Mucosa of rectum (tissue), 2 donors: ENCODE measurements around the gene FAM20C.
"Not testable (repeated sequence)": the region's sequence is repeated elsewhere in the genome, so short reads cannot be mapped to it uniquely, and the experiment has no call there.

Experiments used
- H3K27ac ChIP-seq, 2 donors: one replicate each; pipeline ENCODE4 v1.7.0; 2013; ENCODE audit warnings: inconsistent platforms in 2 of 2, low read depth in 2 of 2, low read length in 2 of 2
- H3K27me3 ChIP-seq, 2 donors: one replicate each; pipeline ENCODE4 v1.7.0; 2013; ENCODE audit warnings: low read length in 2 of 2; ENCODE audit not compliant: control insufficient read depth in 2 of 2, insufficient read depth in 2 of 2
- H3K36me3 ChIP-seq, 2 donors: one replicate each; pipeline ENCODE4 v1.7.0; 2013; ENCODE audit warnings: low read length in 2 of 2; ENCODE audit not compliant: control insufficient read depth in 2 of 2, insufficient read depth in 2 of 2
- H3K4me1 ChIP-seq, 2 donors: one replicate each; pipeline ENCODE4 v1.7.0; 2013; ENCODE audit warnings: low read length in 2 of 2, mild to moderate bottlenecking in 1 of 2; ENCODE audit not compliant: control insufficient read depth in 2 of 2, insufficient read depth in 2 of 2
- H3K4me3 ChIP-seq, 2 donors: one replicate each; pipeline ENCODE4 v1.7.0; 2013; ENCODE audit warnings: low read length in 2 of 2
- H3K9ac ChIP-seq, 2 donors: one replicate each; pipeline ENCODE4 v1.7.0; 2013; ENCODE audit warnings: low read length in 2 of 2, low read depth in 1 of 2, mild to moderate bottlenecking in 1 of 2
- H3K9me3 ChIP-seq, 2 donors: one replicate each; pipeline ENCODE4 v1.7.0; 2013; ENCODE audit warnings: low read length in 2 of 2; ENCODE audit not compliant: control insufficient read depth in 2 of 2
- donor health status: healthy.
- donor health status: Normal muscosa, but diverticular disease.

FAM20C gene

DNA sequence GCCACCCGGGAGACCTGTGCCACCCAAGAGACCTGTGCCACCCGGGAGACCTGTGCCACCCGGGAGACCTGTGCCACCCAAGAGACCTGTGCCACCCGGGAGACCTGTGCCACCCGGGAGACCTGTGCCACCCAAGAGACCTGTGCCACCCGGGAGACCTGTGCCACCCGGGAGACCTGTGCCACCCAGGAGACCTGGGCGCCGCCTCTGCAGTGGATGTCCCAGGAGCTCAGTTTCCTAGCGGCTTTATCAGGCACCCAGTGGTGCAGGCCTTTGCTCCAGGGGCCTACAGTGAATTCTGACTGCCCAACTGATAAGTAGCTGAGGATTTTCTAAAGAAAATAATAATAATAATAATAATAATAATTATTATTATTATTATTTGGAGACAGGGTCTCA is 51.2 kb downstream of the FAM20C start:
- H3K9me3 ChIP-seq, H3K9ac ChIP-seq, H3K4me3 ChIP-seq, H3K4me1 ChIP-seq, H3K27me3 ChIP-seq, H3K36me3 ChIP-seq, H3K27ac ChIP-seq: not testable (repeated sequence)

DNA sequence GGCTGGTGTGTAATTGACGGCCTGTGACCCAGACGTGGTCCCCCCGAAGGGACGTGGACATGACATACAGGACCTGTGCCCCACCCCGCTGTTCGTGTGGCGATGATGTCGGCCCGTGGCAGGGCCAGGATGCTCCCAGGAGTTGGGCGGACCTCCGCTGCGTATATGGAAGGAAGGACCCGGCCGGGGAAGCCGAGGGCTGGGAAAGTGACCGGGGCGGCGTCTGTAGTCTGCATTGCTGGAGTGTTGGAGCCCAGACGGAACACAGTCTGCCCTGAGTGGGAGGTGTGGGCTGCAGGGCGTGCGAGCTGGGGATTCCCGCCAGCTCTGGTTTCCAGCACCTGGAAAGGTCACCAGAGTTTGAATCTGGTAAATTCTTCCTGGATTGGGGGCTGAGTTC is 52.6 kb downstream of the FAM20C start:
- peaks cover 0 to 2% of the 10 kb centered on the region in 2 donors for H3K36me3 ChIP-seq
- no peak overlapping the region for H3K27ac ChIP-seq
- H3K9ac ChIP-seq = no peak overlapping the region

GRCh38 chr7:245574-246295 is 53.4 kb downstream of the FAM20C start:
- Histone ChIP-seq H3K4me1 (no peaks in the 10 kb centered on the region), H3K27ac (no peak overlapping the region), H3K4me3 (no peak overlapping the region), H3K27me3 (no peaks in the 10 kb centered on the region), H3K36me3 (peaks cover 0 to 7% of the 10 kb centered on the region in 2 donors), H3K9me3 (no peaks in the 10 kb centered on the region), H3K9ac (no peak overlapping the region)

More for the DNA sequence above, 52.6 kb downstream of the FAM20C start:
- H3K27me3 ChIP-seq = no peaks in the 10 kb centered on the region
- H3K4me1 ChIP-seq = no peaks in the 10 kb centered on the region
- no peaks in the 10 kb centered on the region for H3K9me3 ChIP-seq
- no peak overlapping the region for H3K4me3 ChIP-seq

GRCh38 chr7:246451-246850 is 54.1 kb downstream of the FAM20C start:
- Histone ChIP-seq H3K9ac (no peak overlapping the region), H3K27me3 (no peaks in the 10 kb centered on the region), H3K4me1 (no peaks in the 10 kb centered on the region), H3K9me3 (no peaks in the 10 kb centered on the region), H3K36me3 (peaks cover 0 to 7% of the 10 kb centered on the region in 2 donors), H3K4me3 (no peak overlapping the region), H3K27ac (no peak overlapping the region)

- Histone ChIP-seq H3K4me1 (no peaks in the 10 kb centered on the region), H3K36me3 (peaks cover 0 to 7% of the 10 kb centered on the region in 2 donors), H3K9me3 (no peaks in the 10 kb centered on the region), H3K27ac (no peak overlapping the region), H3K9ac (no peak overlapping the region), H3K27me3 (no peaks in the 10 kb centered on the region), H3K4me3 (no peak overlapping the region)
Observed at GRCh38 chr7:247181-247580, 54.8 kb downstream of the FAM20C start.

GRCh38 chr7:247636-248035 is 55.3 kb downstream of the FAM20C start:
- no peak overlapping the region for H3K4me3 ChIP-seq
- H3K9me3 ChIP-seq = no peaks in the 10 kb centered on the region
- no peak overlapping the region for H3K9ac ChIP-seq
- no peaks in the 10 kb centered on the region for H3K27me3 ChIP-seq
- H3K27ac ChIP-seq = no peak overlapping the region
- H3K36me3 ChIP-seq = peaks cover 0 to 7% of the 10 kb centered on the region in 2 donors
- H3K4me1 ChIP-seq = no peaks in the 10 kb centered on the region

- H3K9me3 ChIP-seq = no peaks in the 10 kb centered on the region
- no peak overlapping the region for H3K4me3 ChIP-seq
- H3K36me3 ChIP-seq = peaks cover 0 to 12% of the 10 kb centered on the region in 2 donors
- no peak overlapping the region for H3K9ac ChIP-seq
- no peak overlapping the region for H3K27ac ChIP-seq
- H3K27me3 ChIP-seq = no peaks in the 10 kb centered on the region
- no peaks in the 10 kb centered on the region for H3K4me1 ChIP-seq
Observed at GRCh38 chr7:248732-249435, 56.5 kb downstream of the FAM20C start.

GRCh38 chr7:249989-250388 is 57.6 kb downstream of the FAM20C start:
- Histone ChIP-seq H3K27ac (no peak overlapping the region), H3K4me3 (no peak overlapping the region), H3K4me1 (no peaks in the 10 kb centered on the region), H3K9me3 (no peaks in the 10 kb centered on the region), H3K9ac (no peak overlapping the region), H3K27me3 (no peaks in the 10 kb centered on the region), H3K36me3 (peaks cover 0 to 12% of the 10 kb centered on the region in 2 donors)

DNA sequence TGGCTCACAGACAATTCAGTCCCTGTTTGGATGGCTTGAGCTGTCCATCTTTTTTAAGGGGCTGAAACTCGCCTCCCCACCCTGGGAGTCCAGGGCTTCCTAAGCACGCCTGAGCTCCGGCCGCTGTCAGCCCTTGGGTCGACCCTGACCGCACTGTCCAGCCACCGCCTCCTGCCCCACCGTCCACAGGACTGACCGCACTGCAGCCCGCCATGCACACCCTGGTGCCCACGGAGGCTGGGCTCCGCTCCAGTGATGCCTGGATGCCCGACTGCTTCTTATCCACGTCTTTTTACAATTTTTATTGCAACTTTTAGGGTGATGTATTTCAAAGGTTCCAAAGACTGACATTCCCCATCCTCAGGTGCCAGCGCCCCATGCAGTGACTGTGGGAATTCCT is 58.2 kb downstream of the FAM20C start:
- Histone ChIP-seq H3K36me3 (peaks cover 0 to 12% of the 10 kb centered on the region in 2 donors), H3K9ac (no peak overlapping the region)

DNA sequence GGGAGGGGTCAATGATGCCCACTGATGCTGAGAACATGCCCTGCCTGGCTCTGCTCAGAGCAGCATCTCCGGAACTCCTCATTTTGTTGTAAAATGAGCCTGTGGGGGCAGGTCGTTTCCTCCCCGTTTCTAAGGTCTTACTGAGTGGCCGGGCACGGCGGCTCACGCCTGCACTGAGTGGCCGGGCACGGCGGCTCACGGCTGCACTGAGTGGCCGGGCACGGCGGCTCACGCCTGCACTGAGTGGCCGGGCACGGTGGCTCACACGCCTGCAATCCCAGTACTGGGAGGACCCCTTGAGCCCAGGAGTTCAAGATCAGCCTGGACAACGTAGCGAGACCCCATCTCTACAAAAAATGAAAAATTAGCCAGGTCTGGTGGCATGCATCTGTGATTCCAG is 58.6 kb downstream of the FAM20C start:
- Histone ChIP-seq H3K27ac (no peak overlapping the region), H3K4me1 (no peaks in the 10 kb centered on the region), H3K9ac (no peak overlapping the region), H3K4me3 (no peak overlapping the region), H3K9me3 (no peaks in the 10 kb centered on the region), H3K27me3 (no peaks in the 10 kb centered on the region), H3K36me3 (peaks cover 0 to 12% of the 10 kb centered on the region in 2 donors)

More for the DNA sequence above, 58.2 kb downstream of the FAM20C start:
- Histone ChIP-seq H3K9me3 (no peaks in the 10 kb centered on the region), H3K4me1 (no peaks in the 10 kb centered on the region), H3K4me3 (no peak overlapping the region), H3K27me3 (no peaks in the 10 kb centered on the region), H3K27ac (no peak overlapping the region)
